Hypothalamus (tissue), 51 donors: ENCODE results near the gene SAMHD1.
"Not testable (repeated sequence)": the region's sequence is repeated elsewhere in the genome, so short reads cannot be mapped to it uniquely, and the experiment has no call there.

Experiments
- DNase-seq, 51 donors: peaks; one replicate each; lab custom pipeline; 2025; lab: John Stamatoyannopoulos, UW

Gene SAMHD1

GRCh38 chr20:36875702-36876472 lies 75.6 kb downstream of the SAMHD1 start, which contains the start of gene TLDC2:
Gene TLDC2, plus strand, starts transcription at chr20:36876138. Its CDS starts 37 bp downstream, at chr20:36876175.
- DNase-seq: no peak

DNA sequence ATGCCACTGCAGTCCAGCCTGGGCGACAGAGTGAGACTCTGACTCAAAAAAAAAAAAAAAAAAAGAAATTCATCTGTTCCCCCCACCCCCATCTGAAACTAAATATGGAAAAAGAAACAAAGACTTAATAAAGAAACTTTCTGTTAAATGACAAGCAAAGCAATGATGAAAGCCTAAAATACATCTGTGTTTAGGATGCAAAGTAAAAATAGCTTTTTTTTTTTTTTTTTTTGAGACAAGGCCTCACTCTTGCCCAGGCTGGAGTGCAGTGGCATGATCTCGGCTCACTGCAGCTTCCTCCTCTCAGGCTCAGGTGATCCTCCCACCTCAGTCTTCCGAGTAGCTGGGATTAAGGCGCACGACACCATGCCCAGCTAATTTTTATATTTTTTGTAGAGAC lies 76.4 kb downstream of the SAMHD1 start:
- DNase-seq: not testable (repeated sequence)

GRCh38 chr20:36873498-36874189 lies 77.9 kb downstream of the SAMHD1 start:
- DNase-seq: no peak

DNA sequence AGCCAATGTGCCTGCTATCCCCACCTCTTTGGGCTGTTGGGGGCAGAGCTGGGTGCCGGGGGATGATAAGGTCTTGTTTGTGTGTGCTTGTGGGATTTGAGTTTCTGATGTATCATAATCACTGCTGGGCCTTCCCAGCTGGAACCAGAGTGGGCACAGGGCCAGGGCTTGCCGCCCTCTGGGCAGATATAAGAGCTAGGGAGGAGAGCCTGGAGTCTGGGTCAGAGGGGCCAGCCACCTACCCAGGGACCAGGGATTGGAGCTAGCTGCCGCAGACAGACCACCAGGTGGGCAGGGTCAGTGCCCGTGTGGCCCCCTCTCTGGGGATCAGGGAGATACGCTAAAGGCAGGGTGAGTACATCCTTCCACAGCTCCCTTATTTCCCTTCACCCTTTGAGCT lies 78.7 kb downstream of the SAMHD1 start:
- DNase-seq: no peak

DNA sequence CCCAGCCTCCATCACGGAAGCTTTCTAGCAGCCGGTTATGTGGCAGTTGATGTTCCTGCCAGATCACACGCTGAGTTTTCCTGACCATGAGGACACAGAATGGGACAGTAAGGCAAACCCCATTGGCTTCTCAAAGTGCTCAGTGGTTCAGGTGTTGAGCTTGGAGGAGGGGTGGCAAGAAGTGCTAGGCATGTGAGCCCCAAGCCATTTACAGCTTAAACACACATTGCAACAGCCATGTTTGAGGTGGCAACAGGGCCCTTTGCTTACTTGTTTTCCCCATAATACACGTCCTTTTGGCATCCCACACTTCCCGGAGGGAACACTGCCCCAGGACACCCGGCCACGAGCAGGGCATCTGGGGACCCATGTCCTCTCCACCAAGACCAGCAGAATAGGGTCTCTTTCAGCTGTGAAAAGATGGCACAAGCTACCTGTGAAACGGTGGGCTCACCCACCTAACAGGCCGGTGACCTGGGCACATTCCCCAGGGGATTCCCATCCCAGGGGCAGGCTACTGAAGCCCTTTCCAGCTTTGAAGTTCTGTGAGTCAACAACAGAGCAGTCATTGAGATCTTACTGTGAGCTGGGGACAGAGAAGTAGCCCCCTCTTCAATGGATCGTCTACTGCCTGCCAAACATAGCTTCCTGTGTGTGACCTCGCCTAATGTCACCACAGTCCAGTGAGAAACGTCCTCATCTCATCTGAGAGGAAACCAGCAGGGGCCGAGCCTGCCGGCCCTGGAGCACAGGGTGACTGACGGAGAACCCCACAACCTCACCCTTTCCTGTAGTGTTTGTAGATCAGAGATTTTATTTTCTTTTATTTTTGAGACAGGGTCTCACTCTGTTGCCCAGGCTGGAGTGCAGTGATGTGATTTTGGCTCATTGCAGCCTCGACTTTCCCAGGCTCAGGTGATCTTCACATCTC lies 79.6 kb downstream of the SAMHD1 start:
- no peak for DNase-seq

DNA sequence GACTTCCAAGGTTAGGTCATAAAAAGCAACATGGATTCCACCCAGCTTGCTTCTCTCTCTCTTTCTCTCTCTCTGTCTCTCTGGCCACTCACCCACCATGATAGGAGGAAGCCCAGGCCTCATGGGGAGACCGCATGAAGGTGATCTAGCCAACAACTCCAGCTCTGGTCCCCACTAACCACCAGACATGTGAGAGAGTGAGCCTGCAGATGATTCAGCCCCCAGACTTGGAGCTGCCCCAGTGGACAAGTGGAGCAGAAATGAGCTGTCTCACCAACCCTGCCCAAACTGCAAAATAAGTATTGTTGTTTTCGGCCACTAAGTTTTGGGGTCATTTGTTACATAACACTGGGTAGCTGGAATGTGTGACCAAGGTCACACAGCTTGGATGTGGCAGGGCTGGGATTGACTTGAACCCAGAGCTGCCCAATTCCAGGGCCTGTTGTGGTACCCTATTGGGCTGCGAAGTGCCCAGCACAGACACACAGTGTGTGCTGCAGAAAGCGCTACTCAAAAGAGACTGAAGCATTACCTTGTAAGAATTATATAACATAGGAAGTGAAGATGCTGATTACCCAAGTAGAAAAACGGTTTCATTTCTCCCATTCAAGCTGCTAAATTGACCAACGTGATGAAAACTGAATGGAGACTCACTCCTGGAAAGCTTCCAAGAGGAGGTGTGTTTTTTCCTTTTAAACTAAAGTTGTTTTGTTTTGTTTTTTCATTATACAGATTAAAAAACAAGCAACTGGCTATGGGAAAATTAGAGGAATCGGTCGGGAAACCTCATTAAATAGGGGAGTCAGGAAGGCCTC lies 84.6 kb downstream of the SAMHD1 start:
- peak in 5 of 51 donors; percentile 9 to 30 (median 20) for DNase-seq

DNA sequence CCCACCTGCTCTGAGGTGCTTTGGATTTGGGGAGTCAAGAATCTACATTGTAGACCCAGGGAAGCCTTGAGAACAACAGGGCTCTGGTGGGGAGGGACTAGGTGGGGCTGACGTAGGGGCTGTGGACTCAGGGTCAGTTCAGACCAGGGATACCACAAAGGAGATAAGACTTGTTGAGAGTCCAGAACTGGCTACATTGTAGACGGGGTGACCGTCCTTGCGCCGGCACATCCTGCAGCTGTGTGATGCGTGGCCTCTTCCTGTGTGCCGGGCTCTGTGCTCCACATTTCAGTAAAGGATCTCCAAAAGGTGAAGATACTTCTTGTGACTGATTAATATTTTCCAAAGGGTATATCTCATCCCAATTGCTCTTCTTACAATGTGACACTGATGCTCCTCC lies 85.3 kb downstream of the SAMHD1 start:
- DNase-seq: no peak

DNA sequence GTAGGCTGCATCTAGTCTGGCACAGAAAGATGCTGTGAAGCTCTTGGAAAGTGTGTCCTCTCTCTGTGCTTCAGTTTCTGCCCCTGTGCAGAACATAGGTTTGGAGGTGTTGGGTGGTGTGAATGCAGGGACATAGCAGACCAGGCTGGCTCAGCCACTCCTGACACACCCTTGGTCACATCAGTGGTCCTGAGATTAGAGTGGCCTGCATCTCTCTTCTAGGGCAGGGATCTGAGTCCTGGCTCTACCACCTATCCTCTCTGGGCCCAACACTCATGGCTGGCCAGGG lies 85.7 kb downstream of the SAMHD1 start:
- no peak for DNase-seq

GRCh38 chr20:36865076-36865860 lies 86.2 kb downstream of the SAMHD1 start:
- DNase-seq: no peak

DNA sequence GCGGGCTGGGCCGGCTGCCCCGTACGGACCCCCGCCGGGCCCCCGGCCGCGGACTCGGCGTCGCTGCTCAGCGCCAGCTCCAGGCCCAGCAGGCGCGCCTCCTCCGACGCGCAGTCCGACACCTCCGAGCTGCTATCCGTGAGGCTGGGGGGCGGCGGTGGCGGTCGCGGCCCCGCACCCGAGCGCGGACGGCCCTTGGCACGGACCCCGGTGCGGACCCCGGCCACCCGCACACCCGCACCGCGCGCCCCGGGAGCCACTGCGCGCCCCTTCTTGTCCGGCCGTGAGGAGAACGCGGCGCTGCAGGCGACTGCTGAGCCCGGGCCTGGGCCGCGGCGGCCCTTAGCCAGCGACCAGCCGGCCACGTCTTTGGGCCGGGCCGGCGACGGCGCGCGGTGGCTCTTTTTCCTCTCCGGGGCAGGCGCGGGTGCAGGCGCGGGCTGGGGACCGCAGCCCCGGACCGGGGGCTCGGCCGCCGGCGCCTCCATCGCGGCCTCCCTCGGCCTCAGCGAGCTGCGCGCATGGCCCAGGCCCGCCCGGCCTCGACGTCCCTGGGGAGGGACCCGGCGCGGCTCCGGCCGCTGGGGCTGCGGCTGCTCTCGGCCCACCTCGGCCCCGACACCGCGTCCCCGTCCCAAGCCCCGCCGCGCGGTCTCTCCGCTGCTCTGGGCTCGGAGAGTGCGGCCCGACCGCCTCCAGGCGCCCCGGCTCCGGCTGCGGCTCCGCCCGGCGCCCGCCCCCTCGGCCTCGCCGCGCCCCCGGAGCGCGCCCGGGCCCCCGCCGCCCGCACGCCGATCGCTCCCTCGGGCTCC lies 88.4 kb downstream of the SAMHD1 start:
- peak in 1 of 51 donors; percentile 45 for DNase-seq

DNA sequence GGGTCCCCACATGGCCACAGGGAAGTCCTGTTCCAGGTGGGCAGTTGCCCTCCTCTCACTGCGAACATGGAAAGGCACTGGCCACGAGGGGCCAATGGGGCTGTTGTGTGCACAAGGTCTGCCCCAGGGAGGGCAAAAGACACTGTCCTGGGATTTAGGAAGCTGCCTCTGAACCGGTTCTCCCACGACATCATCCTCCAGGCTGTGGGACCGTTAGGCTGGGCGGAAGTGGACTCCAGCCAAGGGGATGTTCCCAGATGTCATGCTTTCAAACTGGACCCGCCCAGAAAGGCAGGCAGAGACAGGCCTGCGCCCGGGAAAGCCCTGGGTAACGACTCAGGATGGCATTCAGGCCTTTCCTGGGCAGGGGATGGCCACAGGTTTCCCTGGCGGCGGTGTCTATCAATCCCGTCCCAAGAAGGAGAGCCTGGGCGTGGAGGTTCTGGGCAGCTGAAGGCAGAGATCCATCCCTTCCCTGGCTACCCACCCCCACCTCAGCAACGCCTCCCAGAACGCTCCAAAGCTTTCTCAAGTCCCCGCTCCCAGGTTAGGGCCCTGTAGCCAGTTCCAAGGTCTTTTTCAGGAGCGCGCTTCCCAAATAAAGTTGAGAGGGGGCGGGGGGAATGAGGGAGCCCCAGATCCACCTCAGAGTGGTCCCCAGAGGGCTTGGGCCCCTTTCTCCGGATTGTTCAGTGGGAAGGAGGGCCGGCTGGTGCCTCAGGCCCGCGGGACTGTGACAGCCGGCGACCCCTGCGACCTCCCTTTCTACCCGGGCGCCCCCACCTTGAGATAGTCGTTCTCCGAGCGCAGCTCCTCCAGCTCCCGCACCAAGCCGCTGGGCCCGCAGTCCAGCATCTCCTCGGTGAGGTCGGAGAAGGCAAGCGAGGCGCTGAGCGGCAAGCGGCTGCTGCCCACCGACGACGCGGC lies 89.4 kb downstream of the SAMHD1 start:
- peak in 49 of 51 donors; percentile 35 to 89 (median 72) for DNase-seq

DNA sequence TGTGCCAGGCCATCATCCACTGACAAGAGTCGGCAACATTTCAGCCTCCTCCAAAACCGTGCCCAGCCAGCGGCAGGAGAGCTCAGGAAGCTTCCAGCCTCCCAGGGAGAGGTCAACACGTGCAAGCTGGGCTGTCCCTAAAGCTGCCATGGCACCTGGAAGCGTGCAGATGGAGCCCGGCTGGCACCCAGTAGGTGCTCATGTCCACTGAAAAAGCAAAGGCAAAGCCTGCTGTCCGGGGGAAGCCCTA lies 90.0 kb downstream of the SAMHD1 start:
- peak in 3 of 51 donors; percentile 27 to 35 (median 32) for DNase-seq

GRCh38 chr20:36860811-36861624 lies 90.5 kb downstream of the SAMHD1 start:
- DNase-seq: peak in 3 of 51 donors; percentile 15 to 38 (median 18)

GRCh38 chr20:36860339-36860738 lies 91.2 kb downstream of the SAMHD1 start:
- peak in 1 of 51 donors; percentile 10 for DNase-seq

DNA sequence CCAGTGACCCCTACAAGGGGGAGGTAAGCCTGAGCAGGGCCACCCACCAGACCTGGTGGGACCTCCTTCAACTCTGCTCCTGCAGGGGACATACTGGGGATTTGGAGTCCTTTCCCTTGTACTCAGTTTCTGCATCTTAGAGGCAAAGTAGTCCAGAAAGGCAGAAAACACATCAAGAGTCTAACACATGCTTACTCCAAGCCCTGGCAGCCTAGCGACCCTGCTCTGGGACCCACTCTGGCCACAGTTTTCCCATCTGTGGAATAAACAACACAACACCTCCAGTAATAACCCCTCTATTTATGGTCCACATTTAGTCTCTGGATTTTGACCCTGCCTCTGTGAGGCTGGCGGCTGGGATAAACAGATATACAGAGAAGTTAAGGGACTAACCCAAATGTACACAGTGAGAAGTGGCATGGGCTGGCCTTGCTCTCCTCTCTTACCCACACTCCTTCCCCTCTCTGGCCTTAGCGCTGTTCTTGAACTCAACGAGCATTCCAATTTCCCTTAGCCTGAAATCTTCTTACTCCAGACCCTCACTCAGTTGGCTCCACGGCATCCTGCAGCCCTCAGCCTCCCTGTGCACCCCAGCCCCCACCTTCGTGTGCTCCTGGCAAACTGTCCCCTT lies 91.7 kb downstream of the SAMHD1 start:
- DNase-seq: peak in 1 of 51 donors; percentile 13

DNA sequence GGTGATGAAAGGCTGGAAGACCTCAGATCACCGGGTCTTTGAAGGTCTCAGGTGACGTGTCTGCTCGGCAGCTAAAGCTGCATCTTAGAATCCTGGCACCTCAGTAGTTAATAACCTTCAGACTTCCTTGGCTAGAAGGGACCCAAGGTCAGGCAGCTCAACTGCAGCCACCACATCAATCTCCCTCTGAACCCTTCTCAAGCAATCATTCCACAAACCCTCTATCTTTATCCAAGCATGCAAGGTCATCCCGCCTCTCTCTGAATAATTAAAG lies 92.3 kb downstream of the SAMHD1 start:
- no peak for DNase-seq
